NCI-H2029 (cell line): ENCODE measurements around the gene DIRAS3.
"Not testable (repeated sequence)": the region's sequence is repeated elsewhere in the genome, so short reads cannot be mapped to it uniquely, and the experiment has no call there.

Experiments used
- DNase-seq: peaks from one replicate; lab custom pipeline; 2025; lab: John Stamatoyannopoulos, UW

The DIRAS3 gene

GRCh38 chr1:68049941-68050878, at the start of gene DIRAS3:
Gene DIRAS3, minus strand, starts transcription at chr1:68050627. Its CDS starts 3,330 bp downstream, at chr1:68047297.
- DNase-seq = no peak

GRCh38 chr1:68093737-68094136, 43.3 kb upstream of the DIRAS3 start:
- no peak for DNase-seq

- no peak for DNase-seq
These were observed 36.8 kb upstream of the DIRAS3 start for GRCh38 chr1:68087184-68087583.

- no peak for DNase-seq
These were observed 35.3 kb upstream of the DIRAS3 start for GRCh38 chr1:68085752-68086151.

GRCh38 chr1:68083686-68084085, 33.3 kb upstream of the DIRAS3 start:
- DNase-seq = no peak

- DNase-seq = no peak
These were observed 31.4 kb upstream of the DIRAS3 start for GRCh38 chr1:68081775-68082283.

GRCh38 chr1:68078647-68079046, 28.2 kb upstream of the DIRAS3 start:
- DNase-seq = no peak

- DNase-seq = no peak
These were observed 24.0 kb upstream of the DIRAS3 start for GRCh38 chr1:68074472-68074871.

GRCh38 chr1:68065766-68066165, 15.3 kb upstream of the DIRAS3 start:
- DNase-seq = no peak

- DNase-seq = not testable (repeated sequence)
These were observed 7.6 kb upstream of the DIRAS3 start for GRCh38 chr1:68058053-68058452.

- DNase-seq = no peak
These were observed 7.1 kb upstream of the DIRAS3 start for GRCh38 chr1:68057564-68057963.

- DNase-seq = no peak
These were observed 6.6 kb upstream of the DIRAS3 start for GRCh38 chr1:68057050-68057449.

- DNase-seq = no peak
These were observed 1.0 kb upstream of the DIRAS3 start for GRCh38 chr1:68051475-68051874.

GRCh38 chr1:68047659-68048026, 2.8 kb downstream of the DIRAS3 start:
- DNase-seq = no peak

- DNase-seq = no peak
These were observed 3.4 kb downstream of the DIRAS3 start for GRCh38 chr1:68046885-68047658.

- DNase-seq = no peak
These were observed 4.0 kb downstream of the DIRAS3 start for GRCh38 chr1:68046423-68046822.

GRCh38 chr1:68045511-68046180, 4.8 kb downstream of the DIRAS3 start:
- no peak for DNase-seq

- no peak for DNase-seq
These were observed 6.9 kb downstream of the DIRAS3 start for GRCh38 chr1:68043443-68044090.

- DNase-seq = no peak
These were observed 13.5 kb downstream of the DIRAS3 start for GRCh38 chr1:68036946-68037345.

- DNase-seq = no peak
These were observed 21.0 kb downstream of the DIRAS3 start for GRCh38 chr1:68029444-68029843.

GRCh38 chr1:68028566-68028965, 21.9 kb downstream of the DIRAS3 start:
- DNase-seq = no peak
